Calu3 (cell line): ENCODE measurements around the gene ASTN2. TPM values are rescaled to one million over a fixed set of nuclear protein-coding genes. Genes with fewer than 3 reads are reported as not detected.

Source experiments
- BruUV-seq: library from RNA; stranded (reverse); fragments of 400-500 nt; replicated peaks from 2 replicates; lab custom pipeline; 2021; lab: Mats Ljungman, UMichigan
- CTCF ChIA-PET: fragments of 300-600 bp; sonication (Branson Sonifier 250); formaldehyde crosslinking; loops from one replicate; lab custom pipeline; 2022; ENCODE audit warnings: antibody characterized with exemption; lab: Charles Lee
- DNase-seq: peaks from one replicate; pipeline ENCODE4 v3.0.0; 2022
- H3K27ac Mint-ChIP-seq: one replicate; pipeline ENCODE4 v1.8.0; 2022; ENCODE audit warnings: mixed read lengths; ENCODE audit not compliant: unreplicated experiment
- H3K27me3 Mint-ChIP-seq: one replicate; pipeline ENCODE4 v1.8.0; 2022; ENCODE audit warnings: mixed read lengths; ENCODE audit not compliant: unreplicated experiment
- H3K36me3 Mint-ChIP-seq: one replicate; pipeline ENCODE4 v1.8.0; 2022; ENCODE audit warnings: mild to moderate bottlenecking, moderate library complexity, mixed read lengths; ENCODE audit not compliant: insufficient read depth, unreplicated experiment
- H3K4me1 Mint-ChIP-seq: one replicate; pipeline ENCODE4 v1.8.0; 2022; ENCODE audit warnings: mild to moderate bottlenecking, low read depth, mixed read lengths; ENCODE audit not compliant: unreplicated experiment
- H3K4me3 Mint-ChIP-seq: one replicate; pipeline ENCODE4 v1.8.0; 2022; ENCODE audit warnings: mild to moderate bottlenecking, low read depth, moderate library complexity, mixed read lengths; ENCODE audit not compliant: unreplicated experiment
- H3K9me3 Mint-ChIP-seq: one replicate; pipeline ENCODE4 v1.8.0; 2022; ENCODE audit warnings: low read depth, mixed read lengths; ENCODE audit not compliant: unreplicated experiment
- intact Hi-C: fragments of 100-400 bp; cut with micrococcal nuclease; formaldehyde crosslinking; loops from one replicate; pipeline ENCODE4 v1.10.0; 2022; ENCODE audit not compliant: unreplicated experiment
- total RNA-seq: library from RNA; stranded (reverse); gene quantifications from 2 replicates; pipeline ENCODE4 v1.2.3, GENCODE V29; 2022
- TF ChIP-seq, protein P1 (sequence below): fragments of 200-600 bp; IDR thresholded peaks from one replicate; pipeline ENCODE4 v1.8.0; 2022; ENCODE audit warnings: antibody characterized with exemption; ENCODE audit not compliant: unreplicated experiment

Gene ASTN2
- total RNA-seq, 1 experiment from 2014 or later = 1.7 TPM

DNA sequence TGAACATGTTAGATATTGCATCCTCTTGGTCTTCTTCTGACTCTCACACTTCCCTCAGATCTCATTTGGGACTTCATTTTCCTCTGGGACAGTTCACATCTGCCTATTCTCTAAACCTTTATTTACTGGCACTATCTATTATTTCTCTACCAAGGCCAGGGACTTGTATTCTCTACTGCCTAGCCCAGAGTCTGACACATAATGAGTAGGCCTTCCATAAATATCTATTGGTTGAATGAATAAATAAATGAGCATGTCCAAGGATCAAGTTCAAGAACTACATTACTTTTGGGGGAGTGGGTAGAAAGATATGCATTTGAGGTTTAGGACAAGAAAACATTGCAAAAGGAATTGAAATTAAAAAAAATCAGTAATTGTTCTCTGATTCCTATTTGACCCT is 477.5 kb downstream of the ASTN2 start:
- CTCF ChIA-PET = no interaction called here
- no peak overlapping the region for H3K27ac Mint-ChIP-seq
- intact Hi-C loops = no loop called here
- H3K4me1 Mint-ChIP-seq = no peaks in the 10 kb centered on the region
- no TSS peak for BruUV-seq
- DNase-seq = no peak
- peaks cover 12% of the 10 kb centered on the region for H3K27me3 Mint-ChIP-seq
- TF ChIP-seq, protein P1, sequence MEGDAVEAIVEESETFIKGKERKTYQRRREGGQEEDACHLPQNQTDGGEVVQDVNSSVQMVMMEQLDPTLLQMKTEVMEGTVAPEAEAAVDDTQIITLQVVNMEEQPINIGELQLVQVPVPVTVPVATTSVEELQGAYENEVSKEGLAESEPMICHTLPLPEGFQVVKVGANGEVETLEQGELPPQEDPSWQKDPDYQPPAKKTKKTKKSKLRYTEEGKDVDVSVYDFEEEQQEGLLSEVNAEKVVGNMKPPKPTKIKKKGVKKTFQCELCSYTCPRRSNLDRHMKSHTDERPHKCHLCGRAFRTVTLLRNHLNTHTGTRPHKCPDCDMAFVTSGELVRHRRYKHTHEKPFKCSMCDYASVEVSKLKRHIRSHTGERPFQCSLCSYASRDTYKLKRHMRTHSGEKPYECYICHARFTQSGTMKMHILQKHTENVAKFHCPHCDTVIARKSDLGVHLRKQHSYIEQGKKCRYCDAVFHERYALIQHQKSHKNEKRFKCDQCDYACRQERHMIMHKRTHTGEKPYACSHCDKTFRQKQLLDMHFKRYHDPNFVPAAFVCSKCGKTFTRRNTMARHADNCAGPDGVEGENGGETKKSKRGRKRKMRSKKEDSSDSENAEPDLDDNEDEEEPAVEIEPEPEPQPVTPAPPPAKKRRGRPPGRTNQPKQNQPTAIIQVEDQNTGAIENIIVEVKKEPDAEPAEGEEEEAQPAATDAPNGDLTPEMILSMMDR = no peak
- H3K36me3 Mint-ChIP-seq = no peaks in the 10 kb centered on the region
- no peaks in the 10 kb centered on the region for H3K9me3 Mint-ChIP-seq
- no peak overlapping the region for H3K4me3 Mint-ChIP-seq

DNA sequence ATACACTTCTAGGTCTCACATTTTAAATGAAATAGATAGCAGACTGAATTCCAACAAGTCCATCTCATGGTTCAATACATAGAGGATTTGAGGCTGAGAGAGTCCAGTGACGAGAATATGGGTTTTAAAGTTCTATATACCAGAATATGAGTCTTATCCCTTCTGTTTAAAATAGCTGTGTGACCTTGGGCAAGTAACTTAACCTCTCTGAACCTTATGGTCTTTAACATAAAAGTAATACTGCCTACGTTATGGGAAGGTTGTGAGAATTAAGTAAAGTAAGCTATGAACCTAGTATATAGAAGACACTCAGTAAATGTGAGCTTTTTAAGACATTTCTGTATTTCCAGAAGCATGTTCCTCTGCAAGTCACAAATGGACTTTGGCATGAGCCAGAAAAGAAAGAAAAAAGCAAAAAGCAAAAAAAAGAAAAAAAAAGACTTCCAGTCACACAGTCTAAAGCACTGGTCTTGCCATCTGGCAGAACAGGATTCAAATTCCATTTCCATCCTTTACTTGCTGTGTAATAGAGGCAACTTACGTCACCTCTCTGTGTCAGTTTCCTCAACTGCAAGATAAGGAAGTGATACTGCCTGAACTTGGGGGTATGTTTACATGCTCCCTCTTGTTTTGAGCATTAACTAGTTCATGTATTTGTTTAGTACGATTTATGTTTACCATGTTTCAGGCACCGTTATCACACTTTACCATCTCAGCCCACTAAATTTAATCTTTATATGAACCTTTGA is 479.5 kb downstream of the ASTN2 start:
- BruUV-seq = no TSS peak
- Mint-ChIP-seq H3K4me3 (no peak overlapping the region), H3K4me1 (no peaks in the 10 kb centered on the region), H3K27ac (no peak overlapping the region), H3K36me3 (no peaks in the 10 kb centered on the region), H3K9me3 (peaks cover 3% of the 10 kb centered on the region), H3K27me3 (peaks cover 33% of the 10 kb centered on the region)
- CTCF ChIA-PET = no interaction called here
- intact Hi-C loops = no loop called here
- TF ChIP-seq, protein P1 = no peak
- no peak for DNase-seq

DNA sequence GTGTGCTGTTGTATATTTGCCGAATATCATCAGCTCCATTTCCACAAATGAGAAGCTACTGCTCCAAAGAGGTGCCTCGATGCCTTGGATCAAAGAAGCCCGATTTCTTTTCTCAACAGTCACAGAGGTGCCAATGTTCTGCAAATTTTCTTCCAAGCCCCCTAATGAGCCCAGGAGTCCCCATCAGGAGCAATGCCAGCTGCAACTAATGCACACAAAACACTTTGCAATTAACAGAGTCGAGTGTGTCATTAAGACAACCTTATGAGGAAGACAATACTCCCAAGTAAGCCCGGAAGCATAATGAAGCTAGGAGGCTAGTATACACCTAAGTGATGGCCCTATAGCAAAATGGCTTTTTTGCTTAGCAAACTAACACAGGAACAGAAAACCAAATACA is 480.7 kb downstream of the ASTN2 start:
- Mint-ChIP-seq H3K27me3 (peaks cover 44% of the 10 kb centered on the region), H3K36me3 (no peaks in the 10 kb centered on the region), H3K4me3 (no peak overlapping the region), H3K27ac (no peak overlapping the region), H3K4me1 (no peaks in the 10 kb centered on the region), H3K9me3 (peaks cover 3% of the 10 kb centered on the region)
- BruUV-seq = no TSS peak
- intact Hi-C loops = no loop called here
- CTCF ChIA-PET = no interaction called here
- TF ChIP-seq, protein P1 = no peak
- no peak for DNase-seq

DNA sequence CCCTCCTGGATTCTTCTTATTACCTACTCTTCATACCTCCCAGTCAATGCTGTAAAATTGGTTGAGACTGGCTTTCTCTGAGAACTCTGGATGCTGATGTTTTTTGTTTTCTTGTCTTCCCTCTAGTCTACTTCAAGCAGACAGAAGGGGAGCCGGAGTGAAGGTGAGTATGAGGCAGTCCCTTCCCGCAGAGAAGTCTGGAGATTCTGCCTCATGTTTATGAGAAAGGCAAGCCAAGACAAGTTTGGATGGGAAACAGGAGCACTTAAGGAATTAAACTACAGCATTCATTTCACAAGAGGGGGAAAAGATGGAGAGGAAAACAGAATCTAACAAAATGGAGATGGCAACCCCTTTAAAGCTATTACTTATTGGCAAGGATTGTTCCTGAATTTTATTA is 481.6 kb downstream of the ASTN2 start:
- peaks cover 3% of the 10 kb centered on the region for H3K9me3 Mint-ChIP-seq

More for the DNA sequence above, 481.6 kb downstream of the ASTN2 start:
- Mint-ChIP-seq H3K4me1 (no peaks in the 10 kb centered on the region), H3K27me3 (peaks cover 44% of the 10 kb centered on the region), H3K27ac (no peak overlapping the region), H3K36me3 (no peaks in the 10 kb centered on the region), H3K4me3 (no peak overlapping the region)
- BruUV-seq = no TSS peak
- intact Hi-C loops = no loop called here
- TF ChIP-seq, protein P1 = no peak
- CTCF ChIA-PET = interaction anchor here (0.6 kb wide), 1 partner anchor 1719 kb away, joined by 3 read pairs; no protein-coding TSS in a partner anchor
- DNase-seq = no peak
